Measurements from ENCODE around the gene RBBP8.

RBBP8 gene

GRCh38 chr18:22985250-22985649 is 52.1 kb downstream of the RBBP8 start (continued):
- TF ChIP-seq, protein P1, sequence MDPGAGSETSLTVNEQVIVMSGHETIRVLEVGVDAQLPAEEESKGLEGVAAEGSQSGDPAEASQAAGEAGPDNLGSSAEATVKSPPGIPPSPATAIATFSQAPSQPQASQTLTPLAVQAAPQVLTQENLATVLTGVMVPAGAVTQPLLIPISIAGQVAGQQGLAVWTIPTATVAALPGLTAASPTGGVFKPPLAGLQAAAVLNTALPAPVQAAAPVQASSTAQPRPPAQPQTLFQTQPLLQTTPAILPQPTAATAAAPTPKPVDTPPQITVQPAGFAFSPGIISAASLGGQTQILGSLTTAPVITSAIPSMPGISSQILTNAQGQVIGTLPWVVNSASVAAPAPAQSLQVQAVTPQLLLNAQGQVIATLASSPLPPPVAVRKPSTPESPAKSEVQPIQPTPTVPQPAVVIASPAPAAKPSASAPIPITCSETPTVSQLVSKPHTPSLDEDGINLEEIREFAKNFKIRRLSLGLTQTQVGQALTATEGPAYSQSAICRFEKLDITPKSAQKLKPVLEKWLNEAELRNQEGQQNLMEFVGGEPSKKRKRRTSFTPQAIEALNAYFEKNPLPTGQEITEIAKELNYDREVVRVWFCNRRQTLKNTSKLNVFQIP (CRISPR knock-in tag; IDR thresholded peaks at IDR 0.05; ENCODE audit: borderline replicate concordance, low read depth), result no peak
- no peak for TF ChIP-seq ZFP30 (CRISPR knock-in tag; IDR thresholded peaks at IDR 0.05)
- TF ChIP-seq SNAI2 (CRISPR knock-in tag; IDR thresholded peaks at IDR 0.05), result no peak
- no peak for TF ChIP-seq ZC3H10 (CRISPR knock-in tag; IDR thresholded peaks at IDR 0.05)

DNA sequence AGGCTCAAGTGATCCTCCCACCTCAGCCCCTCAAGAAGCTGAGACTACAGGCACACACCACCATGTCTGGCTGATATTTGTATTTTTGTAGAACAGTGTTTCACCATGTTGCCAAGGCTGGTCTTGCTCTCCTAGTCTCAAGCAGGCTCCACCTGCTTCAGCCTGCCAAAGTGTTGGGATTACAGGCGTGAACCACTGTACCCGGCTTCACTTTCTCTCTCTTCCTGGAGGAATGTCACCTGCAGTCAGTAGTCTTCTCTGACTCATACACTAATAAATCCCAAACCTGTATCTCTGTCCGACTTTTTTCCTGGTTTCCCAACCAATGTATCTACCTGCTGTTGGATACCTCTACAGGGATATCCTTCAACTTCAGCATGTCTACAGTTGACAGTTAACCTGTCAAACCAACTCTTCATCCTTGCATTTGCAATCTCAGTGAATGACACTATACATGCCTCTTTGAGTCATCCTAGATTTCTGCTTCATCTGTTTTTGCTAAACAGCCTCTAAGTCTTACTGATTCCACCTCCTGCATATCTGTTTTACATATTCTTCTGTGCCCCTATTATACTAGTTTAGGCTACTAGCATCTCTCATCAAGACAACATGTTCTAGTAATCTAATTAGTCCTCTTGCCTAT is 54.5 kb downstream of the RBBP8 start:
- TF ChIP-seq BACH2 (CRISPR knock-in tag; IDR thresholded peaks at IDR 0.05; ENCODE audit: borderline replicate concordance) (no peak), GLIS3 (CRISPR knock-in tag; IDR thresholded peaks at IDR 0.05) (no peak), PATZ1 (CRISPR knock-in tag; IDR thresholded peaks at IDR 0.05; ENCODE audit: borderline replicate concordance) (no peak), ZC3H10 (CRISPR knock-in tag; IDR thresholded peaks at IDR 0.05) (no peak), ARNTL (CRISPR knock-in tag; IDR thresholded peaks at IDR 0.05; ENCODE audit: borderline replicate concordance, low read depth) (no peak), ZNF70 (CRISPR knock-in tag; IDR thresholded peaks at IDR 0.05) (no peak), ESRRG (CRISPR knock-in tag; IDR thresholded peaks at IDR 0.05) (no peak), ZNF8 (CRISPR knock-in tag; IDR thresholded peaks at IDR 0.05) (no peak), ZFP30 (CRISPR knock-in tag; IDR thresholded peaks at IDR 0.05) (no peak), CSRNP3 (CRISPR knock-in tag; IDR thresholded peaks at IDR 0.05) (no peak), SNAI2 (CRISPR knock-in tag; IDR thresholded peaks at IDR 0.05) (no peak), ISL1 (CRISPR knock-in tag; IDR thresholded peaks at IDR 0.05) (no peak)
- TF ChIP-seq, protein P1 (CRISPR knock-in tag; IDR thresholded peaks at IDR 0.05; ENCODE audit: borderline replicate concordance, low read depth), result no peak
- ATAC-seq, result no peak

DNA sequence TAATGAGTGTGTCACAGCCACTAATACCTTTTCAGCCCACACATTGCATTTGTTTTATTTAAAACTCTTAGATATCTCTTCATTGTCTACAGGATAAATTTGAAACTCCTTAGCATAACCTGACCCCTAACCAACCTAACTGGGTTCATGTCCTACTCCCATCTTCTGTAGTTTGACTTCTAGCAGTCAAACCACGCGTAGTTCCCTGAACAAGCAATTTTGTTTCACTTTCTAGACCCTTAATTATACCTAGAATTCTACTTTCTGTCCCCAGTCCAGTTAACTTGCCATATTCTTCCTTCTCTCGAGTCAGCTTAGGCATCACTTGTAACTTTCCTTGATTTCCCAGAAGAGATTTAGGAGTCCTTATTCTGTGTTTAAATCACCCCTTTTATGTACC is 55.1 kb downstream of the RBBP8 start:
- no peak for TF ChIP-seq CSRNP3 (CRISPR knock-in tag; IDR thresholded peaks at IDR 0.05)
- TF ChIP-seq OSR1 (CRISPR knock-in tag; IDR thresholded peaks at IDR 0.05), result no peak
- TF ChIP-seq SNAI2 (CRISPR knock-in tag; IDR thresholded peaks at IDR 0.05), result no peak
- no peak for ATAC-seq

DNA sequence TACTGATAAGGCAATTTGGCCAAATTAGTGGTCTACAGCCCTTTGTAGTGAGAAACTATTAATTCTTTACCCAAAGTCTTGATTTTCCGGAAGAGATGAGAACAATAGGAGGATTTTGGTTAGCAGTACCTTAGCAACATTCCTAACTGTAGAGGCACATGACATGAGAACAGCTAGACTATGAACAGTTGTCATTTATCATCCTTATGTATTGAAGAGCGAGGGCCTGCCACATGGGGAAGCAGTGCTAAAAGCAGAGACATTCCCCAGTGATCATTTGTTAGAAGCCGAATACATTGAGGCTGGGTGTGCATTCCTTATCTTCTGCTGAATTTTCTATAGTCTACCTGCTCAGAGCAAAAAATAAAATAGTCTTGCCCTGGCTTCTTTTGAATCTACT is 65.2 kb downstream of the RBBP8 start:
- no peak for ATAC-seq

More for the DNA sequence above, 65.2 kb downstream of the RBBP8 start:
- TF ChIP-seq ARNTL (CRISPR knock-in tag; IDR thresholded peaks at IDR 0.05; ENCODE audit: borderline replicate concordance, low read depth) (no peak), CREB5 (CRISPR knock-in tag; IDR thresholded peaks at IDR 0.05; ENCODE audit: low read depth) (no peak), CSDC2 (CRISPR knock-in tag; IDR thresholded peaks at IDR 0.05) (no peak), RARB (CRISPR knock-in tag; IDR thresholded peaks at IDR 0.05) (no peak), PPARA (CRISPR knock-in tag; IDR thresholded peaks at IDR 0.05; ENCODE audit: borderline replicate concordance) (no peak), ZNF8 (CRISPR knock-in tag; IDR thresholded peaks at IDR 0.05) (no peak), GLIS3 (CRISPR knock-in tag; IDR thresholded peaks at IDR 0.05) (no peak), ZNF70 (CRISPR knock-in tag; IDR thresholded peaks at IDR 0.05) (no peak), ESRRG (CRISPR knock-in tag; IDR thresholded peaks at IDR 0.05) (no peak), CSRNP3 (CRISPR knock-in tag; IDR thresholded peaks at IDR 0.05) (no peak), TSHZ2 (CRISPR knock-in tag; IDR thresholded peaks at IDR 0.05) (no peak), TCF4 (CRISPR knock-in tag; IDR thresholded peaks at IDR 0.05; ENCODE audit: borderline replicate concordance) (no peak), ZFP3 (CRISPR knock-in tag; IDR thresholded peaks at IDR 0.05) (no peak)

Data from SK-N-SH treated with all-trans-retinoic acid at 6 μM for 48 hours (cell line).